K562 (cell line): Measurements from ENCODE around the gene RCSD1. TPM values are rescaled to one million over a fixed set of nuclear protein-coding genes. Genes with fewer than 3 reads are reported as not detected.

Source experiments
- ATAC-seq: fragments of 200-7000 bp; cut with Tn5 transposase; 3 replicates; pipeline ENCODE4 v1.9.1; 2020; ENCODE audit warnings: moderate library complexity
- BruUV-seq: library from RNA; stranded (reverse); fragments of 400-500 nt; replicated peaks from 2 replicates; lab custom pipeline; 2021; lab: Mats Ljungman, UMichigan
- CTCF ChIA-PET: fragments of 300-600 bp; formaldehyde crosslinking; extraction: SDS; loops from one replicate; lab custom pipeline; 2021; ENCODE audit warnings: low intra/inter-chr PET ratio; lab: Yijun Ruan, JAX
- POLR2A ChIA-PET: fragments of 300-600, 350-650 bp; sonication (Branson Sonifier 250); formaldehyde crosslinking; extraction: SDS; loops from one replicate; lab custom pipeline; 2021; ENCODE audit warnings: antibody characterized with exemption, inconsistent platforms; lab: Yijun Ruan, JAX
- DNase-seq, 4 experiments: peaks; one replicate each; pipeline versions ENCODE4 v3.0.0 to v3.0.0-alpha.2; 2011 to 2018; ENCODE audit warnings: low spot score in 3 of 4, mixed read lengths in 3 of 4; ENCODE audit errors: extremely low read depth in 1 of 4
- FAIRE-seq: peaks from 2 replicates; lab custom pipeline; 2011; peaks lifted over from hg19 to GRCh38; lab: Jason Lieb, UNC
- H2AFZ ChIP-seq: 2 replicates; pipeline ENCODE4 v1.6.0; 2011; ENCODE audit warnings: low read depth, low read length, control low read depth, inconsistent platforms
- H3K27ac ChIP-seq: fragments of 200-600 bp; 3 replicates; pipeline ENCODE4 v1.8.0; 2011; ENCODE audit warnings: low read depth, mild to moderate bottlenecking, control low read depth, inconsistent platforms, low read length, moderate library complexity, mixed read lengths; ENCODE audit errors: extremely low read depth
- H3K27me3 ChIP-seq, 2 experiments: fragments of 300-600 bp in 1 of 2; 2 replicates in 1 of 2; 3 replicates in 1 of 2; pipeline versions ENCODE4 v1.6.0 to v1.8.0; 2011; ENCODE audit warnings: inconsistent platforms in 2 of 2, low read length in 2 of 2, mild to moderate bottlenecking in 1 of 2, mixed read lengths in 1 of 2, moderate library complexity in 1 of 2; ENCODE audit not compliant: control insufficient read depth in 2 of 2, insufficient read depth in 2 of 2
- H3K36me3 ChIP-seq: fragments of 300-600 bp; 3 replicates; pipeline ENCODE4 v1.8.0; 2011; ENCODE audit warnings: mild to moderate bottlenecking, low read length, inconsistent platforms; ENCODE audit not compliant: control insufficient read depth, insufficient read depth
- H3K4me1 ChIP-seq, 2 experiments: fragments of 200-600 bp in 1 of 2; replicated peaks in 1 of 2; 2 replicates in 1 of 2; 3 replicates in 1 of 2; pipeline versions ENCODE4 v1.5.1 to v1.8.0; 2011; ENCODE audit warnings: inconsistent platforms in 2 of 2, low read length in 2 of 2, mild to moderate bottlenecking in 1 of 2, mixed read lengths in 1 of 2, moderate library complexity in 1 of 2; ENCODE audit not compliant: control insufficient read depth in 2 of 2, insufficient read depth in 2 of 2
- H3K4me2 ChIP-seq: 2 replicates; pipeline ENCODE4 v1.6.1; 2011; ENCODE audit warnings: low read length, control low read depth, inconsistent platforms, mixed read lengths; ENCODE audit not compliant: insufficient read depth
- H3K4me3 ChIP-seq: fragments of 200-600 bp; sonication (generic), shearing (Covaris generic); 2 replicates; pipeline ENCODE4 v1.5.1; 2016; ENCODE audit warnings: control low read depth, inconsistent platforms
- H3K79me2 ChIP-seq: fragments of 200-600 bp; 3 replicates; pipeline ENCODE4 v1.8.0; 2011; ENCODE audit warnings: low read length, inconsistent platforms; ENCODE audit not compliant: control insufficient read depth, insufficient read depth
- H3K9ac ChIP-seq, 2 experiments: 2 replicates each; pipeline versions ENCODE4 v1.6.0 to v1.6.1; 2011; ENCODE audit warnings: low read depth in 2 of 2, low read length in 2 of 2, control low read depth in 1 of 2, inconsistent platforms in 1 of 2, mild to moderate bottlenecking in 1 of 2, mixed read lengths in 1 of 2; ENCODE audit not compliant: insufficient read depth in 1 of 2
- H3K9me1 ChIP-seq: one replicate; pipeline ENCODE4 v1.6.0; 2011; ENCODE audit warnings: inconsistent platforms, mild to moderate bottlenecking, low read length, moderate library complexity; ENCODE audit not compliant: control insufficient read depth, insufficient read depth
- H3K9me3 ChIP-seq: replicated peaks from 2 replicates; pipeline ENCODE4 v1.5.1; 2011; ENCODE audit warnings: low read depth, low read length, inconsistent platforms; ENCODE audit not compliant: control insufficient read depth, insufficient read depth
- H4K20me1 ChIP-seq: replicated peaks from 2 replicates; pipeline ENCODE4 v1.6.1; 2011; ENCODE audit warnings: low read length, inconsistent platforms, mixed read lengths; ENCODE audit not compliant: control insufficient read depth, insufficient read depth
- CBX1 ChIP-seq: sonication (generic); IDR thresholded peaks from 2 replicates; pipeline ENCODE4 v1.6.1; 2016; ENCODE audit warnings: antibody characterized with exemption, low read depth, mild to moderate bottlenecking
- POLR3G ChIP-seq: IDR thresholded peaks from 2 replicates; pipeline ENCODE4 v1.6.1; 2011; ENCODE audit not compliant: insufficient read length, insufficient replicate concordance; ENCODE audit errors: extremely low read depth
- RBM25 ChIP-seq: fragments of 200-400 bp; formaldehyde crosslinking; IDR thresholded peaks from 2 replicates; pipeline ENCODE4 v1.6.1; 2018; ENCODE audit warnings: low read length, low read depth, moderate library complexity; ENCODE audit not compliant: severe bottlenecking
- SAFB2 ChIP-seq: fragments of 200-400 bp; formaldehyde crosslinking; IDR thresholded peaks from 2 replicates; pipeline ENCODE4 v1.6.1; 2018; ENCODE audit warnings: borderline replicate concordance, low read length, low read depth, moderate library complexity; ENCODE audit not compliant: severe bottlenecking
- SETDB1 ChIP-seq: IDR thresholded peaks from one replicate; pipeline ENCODE4 v1.6.1; 2012; ENCODE audit warnings: low read length, control low read depth, inconsistent platforms
- TBP ChIP-seq: optimal IDR thresholded peaks from 2 replicates; pipeline ENCODE3; 2011; ENCODE audit warnings: low read depth, low read length, improper control_type of control experiment
- WGBS: fragments of 100-300 bp; shearing (Covaris generic); methylation state at CpG from one replicate; pipeline ENCODE4 v1.1.6; 2016; ENCODE audit warnings: low coverage, mixed read lengths; ENCODE audit not compliant: insufficient coverage; ENCODE audit errors: missing lambda C conversion rate; 5-methylcytosine and 5-hydroxymethylcytosine counted together
- in situ Hi-C: fragments of 300-500 bp; cut with MboI; formaldehyde crosslinking; loops from 4 replicates; pipeline ENCODE4 v1.15.0; 2018; ENCODE audit warnings: inconsistent platforms, mixed read lengths
- intact Hi-C: fragments of 100-400 bp; cut with micrococcal nuclease; formaldehyde crosslinking; loops from 2 replicates; pipeline ENCODE4 v1.14.2; 2022
- polyA plus RNA-seq, 8 experiments: library from polyadenylated mRNA; depleted of rRNA in 4 of 8; stranded (reverse) in 5 of 8; unstranded in 3 of 8; fragments of >200 nt; fragmentation: Nextera tagmentation in 2 of 8; fragmentation: Illumina TruSeq in 1 of 8; extraction: Ambion mirVana in 2 of 8; extraction: Trizol in 1 of 8; gene quantifications; 2 replicates each; pipeline versions ENCODE4 v1.2.1 to v1.2.3, GENCODE V29; 2011 to 2014; ENCODE audit warnings: inconsistent platforms in 1 of 8, missing spikeins in 1 of 8
- total RNA-seq, 7 experiments: library from RNA; depleted of rRNA in 6 of 7; stranded (reverse); fragments of >200 nt in 6 of 7; fragmentation: Illumina TruSeq in 2 of 7; extraction: Trizol in 2 of 7; gene quantifications; 2 replicates each; pipeline versions ENCODE4 v1.2.1 to v1.2.3, GENCODE V29; 2011 to 2021; ENCODE audit warnings: low replicate concordance in 1 of 7
- TF ChIP-seq, protein P1 (sequence below), 2 experiments: IDR thresholded peaks; 2 replicates each; pipeline ENCODE4 v1.6.1; 2011; ENCODE audit warnings: borderline replicate concordance in 1 of 2, control low read depth in 1 of 2, low read depth in 1 of 2, low read length in 1 of 2, mild to moderate bottlenecking in 1 of 2, mixed read lengths in 1 of 2, moderate library complexity in 1 of 2; ENCODE audit not compliant: insufficient read depth in 1 of 2, insufficient read length in 1 of 2, poor library complexity in 1 of 2, severe bottlenecking in 1 of 2; ENCODE audit errors: extremely low read depth in 1 of 2
- TF ChIP-seq, protein P2 (sequence below): fragments of 250-450 bp; sonication (Bioruptor Pico); IDR thresholded peaks from 2 replicates; pipeline ENCODE4 v1.4.0; 2020; ENCODE audit warnings: borderline replicate concordance

The RCSD1 gene
- total and polyA plus RNA-seq, 9 of the 15 experiments (the other 6 are each of a cell fraction or from before 2014, with no cell fraction given) = 7.8 to 69.8 (median 45.3) TPM

DNA sequence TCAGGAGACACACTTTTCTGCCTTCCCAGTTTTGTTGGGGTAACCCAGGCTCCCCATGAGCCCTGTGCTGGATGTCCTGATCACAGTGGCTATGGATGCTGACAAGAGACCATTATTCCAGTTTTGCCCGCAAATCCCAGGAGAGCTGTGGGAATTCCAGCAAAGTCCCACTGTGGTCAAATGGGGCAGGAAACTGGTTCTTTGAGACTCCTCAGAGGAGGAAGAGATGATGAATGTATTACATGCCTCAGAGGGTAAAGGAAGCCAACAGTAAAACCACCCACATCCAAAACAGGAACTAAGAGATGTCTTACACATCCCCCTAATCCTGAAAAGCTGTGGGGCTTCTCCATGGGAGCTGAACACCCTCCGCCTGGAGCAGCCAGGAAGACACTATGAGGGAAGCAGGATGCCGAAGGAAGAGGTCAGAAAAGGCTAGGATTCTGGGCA is 78.9 kb downstream of the RCSD1 start:
- no peaks in the 10 kb centered on the region for H3K79me2 ChIP-seq
- no peaks in the 10 kb centered on the region for H4K20me1 ChIP-seq
- 59% methylated on average over 3 of the region's 3 CpGs for WGBS
- ChIA-PET POLR2A (interaction anchor here (0.8 to 1.1 kb wide), 2 partner anchors 136 to 223 kb away, joined by 3 read pairs; no protein-coding TSS in a partner anchor), CTCF (no interaction called here)
- no peak overlapping the region for H3K4me2 ChIP-seq
- TF ChIP-seq TBP = peak; percentile 18
- no peak for TF ChIP-seq SETDB1
- TF ChIP-seq CBX1 = no peak
- FAIRE-seq = no peak
- no TSS peak for BruUV-seq
- ATAC-seq = no peak
- intact Hi-C loops (no loop called here), in situ Hi-C loops (no loop called here)
- H3K9me1 ChIP-seq = no peaks in the 10 kb centered on the region
- H2AFZ ChIP-seq = no peak overlapping the region
- no peak overlapping the region for H3K27ac ChIP-seq
- H3K4me1 ChIP-seq = peaks cover 8 to 9% of the 10 kb centered on the region in 2 experiments
- no peak overlapping the region for H3K9ac ChIP-seq
- H3K36me3 ChIP-seq = peaks cover 14% of the 10 kb centered on the region; the same call in 2 of the 3 replicates
- DNase-seq = no peak
- no peaks in the 10 kb centered on the region for H3K27me3 ChIP-seq
- H3K4me3 ChIP-seq = no peak overlapping the region
- no peaks in the 10 kb centered on the region for H3K9me3 ChIP-seq

DNA sequence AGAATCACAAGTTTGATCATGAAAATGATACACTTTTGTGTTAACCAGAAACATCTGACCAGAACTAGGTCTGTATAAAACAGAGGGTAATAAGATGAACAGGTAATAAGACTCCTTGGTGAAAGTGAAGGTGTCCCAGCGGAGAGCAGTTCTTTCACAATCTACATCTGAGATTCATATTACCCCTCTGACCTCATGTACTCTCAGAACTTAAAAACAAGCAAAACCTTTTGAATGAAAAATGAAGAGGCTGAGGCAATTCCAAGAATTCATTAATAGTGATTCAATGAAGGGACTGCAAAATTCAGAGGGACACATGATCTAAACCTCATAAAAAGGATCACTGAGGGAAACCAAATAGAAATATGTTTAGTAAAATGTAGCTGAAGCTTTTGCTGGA is 80.8 kb downstream of the RCSD1 start:
- no peak overlapping the region for H3K9ac ChIP-seq
- 65% methylated on average over 1 of the region's 1 CpG for WGBS
- H3K27ac ChIP-seq = no peak overlapping the region
- no peaks in the 10 kb centered on the region for H3K9me1 ChIP-seq
- H3K4me2 ChIP-seq = no peak overlapping the region
- in situ Hi-C loops (no loop called here), intact Hi-C loops (no loop called here)
- no TSS peak for BruUV-seq
- H3K36me3 ChIP-seq = no peaks in the 10 kb centered on the region
- H3K79me2 ChIP-seq = no peaks in the 10 kb centered on the region
- peaks cover 10 to 13% of the 10 kb centered on the region in 2 experiments for H3K4me1 ChIP-seq
- no peak overlapping the region for H3K4me3 ChIP-seq
- H4K20me1 ChIP-seq = no peaks in the 10 kb centered on the region
- no peak overlapping the region for H2AFZ ChIP-seq
- CTCF ChIA-PET = no interaction called here
- H3K9me3 ChIP-seq = no peaks in the 10 kb centered on the region
- FAIRE-seq = no peak
- no peak for ATAC-seq
- POLR2A ChIA-PET = no interaction called here
- H3K27me3 ChIP-seq = no peaks in the 10 kb centered on the region
- no peak for DNase-seq
- TF ChIP-seq RBM25 = no peak
- TF ChIP-seq SAFB2 = no peak
- TF ChIP-seq, protein P1, sequence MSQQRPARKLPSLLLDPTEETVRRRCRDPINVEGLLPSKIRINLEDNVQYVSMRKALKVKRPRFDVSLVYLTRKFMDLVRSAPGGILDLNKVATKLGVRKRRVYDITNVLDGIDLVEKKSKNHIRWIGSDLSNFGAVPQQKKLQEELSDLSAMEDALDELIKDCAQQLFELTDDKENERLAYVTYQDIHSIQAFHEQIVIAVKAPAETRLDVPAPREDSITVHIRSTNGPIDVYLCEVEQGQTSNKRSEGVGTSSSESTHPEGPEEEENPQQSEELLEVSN (IDR thresholded peaks at IDR 0.05; ENCODE audit: borderline replicate concordance in 1 of 2, extremely low read depth in 1 of 2, insufficient read depth in 1 of 2, insufficient read length in 1 of 2, low read depth in 1 of 2, low read length in 1 of 2, poor library complexity in 1 of 2, severe bottlenecking in 1 of 2) = no peak
- TF ChIP-seq, protein P2, sequence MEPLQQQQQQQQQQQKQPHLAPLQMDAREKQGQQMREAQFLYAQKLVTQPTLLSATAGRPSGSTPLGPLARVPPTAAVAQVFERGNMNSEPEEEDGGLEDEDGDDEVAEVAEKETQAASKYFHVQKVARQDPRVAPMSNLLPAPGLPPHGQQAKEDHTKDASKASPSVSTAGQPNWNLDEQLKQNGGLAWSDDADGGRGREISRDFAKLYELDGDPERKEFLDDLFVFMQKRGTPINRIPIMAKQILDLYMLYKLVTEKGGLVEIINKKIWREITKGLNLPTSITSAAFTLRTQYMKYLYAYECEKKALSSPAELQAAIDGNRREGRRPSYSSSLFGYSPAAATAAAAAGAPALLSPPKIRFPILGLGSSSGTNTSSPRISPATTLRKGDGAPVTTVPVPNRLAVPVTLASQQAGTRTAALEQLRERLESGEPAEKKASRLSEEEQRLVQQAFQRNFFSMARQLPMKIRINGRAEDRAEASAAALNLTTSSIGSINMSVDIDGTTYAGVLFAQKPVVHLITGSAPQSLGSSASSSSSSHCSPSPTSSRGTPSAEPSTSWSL (CRISPR knock-in tag) = no peak
- no peak for TF ChIP-seq POLR3G
